ENCODE data around the gene SYT1.
"Not testable (repeated sequence)": the region's sequence is repeated elsewhere in the genome, so short reads cannot be mapped to it uniquely, and the experiment has no call there.

Gene SYT1

DNA sequence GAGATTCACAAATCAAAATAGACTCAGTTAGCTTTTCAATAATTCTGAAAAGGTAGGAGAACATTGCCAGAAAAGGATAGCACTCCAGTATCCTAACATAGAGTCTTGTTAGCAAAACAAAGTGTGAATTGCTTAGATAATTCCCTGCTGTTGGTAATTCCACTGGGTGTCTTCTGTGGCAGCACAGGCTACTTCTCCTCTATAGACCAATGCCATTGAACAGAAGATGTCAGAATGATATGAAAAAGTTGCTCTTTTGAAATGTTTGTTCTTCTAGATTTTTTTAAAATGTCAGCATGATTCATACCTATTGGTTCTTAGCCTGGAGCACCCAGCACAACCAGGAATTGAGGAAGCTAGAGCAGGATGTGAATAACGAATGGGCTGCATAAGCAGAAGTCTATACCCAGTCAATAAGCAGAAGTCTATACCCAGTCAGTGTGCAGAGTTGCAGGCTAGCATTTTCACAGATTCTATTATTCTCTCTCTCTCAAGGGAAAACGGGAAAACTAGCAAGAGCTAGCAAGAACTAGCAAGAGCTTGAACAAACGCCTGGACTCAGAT is 112.8 kb downstream of the SYT1 start:
- DNase-seq, result no peak

DNA sequence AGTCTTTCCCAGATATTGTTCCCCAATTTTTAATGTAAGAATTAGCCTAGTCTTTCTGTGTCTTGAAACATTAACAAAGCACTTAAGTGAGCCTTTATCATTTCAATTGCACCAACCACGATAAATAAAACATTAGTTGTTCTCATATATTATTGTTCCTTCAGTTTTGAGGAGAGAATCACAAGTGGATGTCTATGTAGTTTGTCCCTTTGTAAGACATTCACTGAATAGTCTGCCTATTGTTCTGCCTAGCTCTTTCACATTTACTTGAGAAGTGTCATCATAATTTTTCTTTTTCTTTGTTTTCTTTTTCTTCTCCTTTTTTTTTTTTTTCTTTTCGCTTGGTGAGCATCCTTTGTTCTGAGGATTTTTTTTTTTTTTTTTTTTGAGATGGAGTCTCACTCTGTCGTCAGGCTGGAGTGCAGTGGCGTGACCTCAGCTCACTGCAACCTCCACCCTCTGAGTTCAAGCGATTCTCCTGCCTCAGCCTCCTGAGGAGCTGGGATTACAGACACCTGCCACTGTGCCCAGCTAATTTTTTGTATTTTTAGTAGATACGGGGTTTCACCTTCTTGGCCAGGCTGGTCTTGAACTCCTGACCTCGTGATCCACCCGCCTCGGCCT is 129.7 kb downstream of the SYT1 start:
- DNase-seq, result no peak

DNA sequence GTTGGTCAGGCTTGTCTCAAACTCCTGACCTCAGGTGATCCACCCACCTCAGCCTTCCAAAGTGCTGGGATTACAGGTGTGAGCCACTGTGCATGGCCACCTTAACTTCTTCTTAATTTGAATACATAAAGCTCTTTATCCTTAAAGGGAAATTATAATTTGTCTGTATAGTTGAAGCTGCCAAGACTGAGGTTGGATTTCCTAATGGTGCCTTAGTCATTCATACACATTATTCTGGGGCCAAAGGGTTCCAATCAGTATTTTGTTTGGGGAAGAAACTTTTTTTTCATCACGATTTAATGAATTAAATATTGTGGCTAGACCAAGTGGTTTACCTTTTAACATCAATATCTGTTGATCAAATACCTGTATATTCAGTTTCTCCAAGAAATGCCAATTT is 135.9 kb downstream of the SYT1 start:
- no peak for DNase-seq

DNA sequence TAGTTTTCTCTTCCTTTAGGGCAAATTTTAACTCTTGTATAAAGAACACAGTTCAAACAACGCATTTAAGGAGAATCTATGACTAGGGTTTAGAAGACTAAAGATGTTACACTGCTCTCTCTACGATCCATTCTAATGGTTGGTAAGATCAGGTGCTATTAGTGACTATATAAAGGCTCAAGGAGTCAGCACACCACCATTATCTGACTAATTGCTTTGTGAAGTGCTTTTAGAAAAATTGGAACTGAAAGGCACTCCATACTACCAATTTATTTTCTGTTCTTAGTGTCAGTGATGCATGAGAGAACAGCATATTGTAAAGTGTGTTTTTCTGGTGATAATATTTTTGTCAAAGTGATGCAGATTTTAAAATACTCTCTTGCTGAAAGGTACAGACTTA is 136.8 kb downstream of the SYT1 start:
- DNase-seq, result no peak

DNA sequence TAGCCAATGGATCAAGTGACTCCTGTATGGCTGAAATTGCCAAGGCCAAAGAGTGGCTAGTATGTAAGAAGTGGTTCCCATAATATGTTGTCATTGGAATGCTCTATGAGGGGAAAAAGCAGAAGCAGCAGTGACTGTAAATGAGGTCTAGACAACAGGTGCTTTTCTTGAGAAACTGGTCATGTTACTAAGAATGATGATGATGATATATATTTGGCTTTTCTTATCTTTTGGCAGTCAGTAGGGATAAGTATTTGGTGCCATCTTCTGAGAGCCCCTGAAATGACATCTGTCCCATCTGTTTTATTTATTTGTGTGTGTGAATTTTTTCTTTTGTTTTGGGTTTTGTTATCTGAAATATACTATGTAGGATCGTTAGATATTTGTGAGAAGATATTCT is 141.7 kb downstream of the SYT1 start:
- no peak for DNase-seq

DNA sequence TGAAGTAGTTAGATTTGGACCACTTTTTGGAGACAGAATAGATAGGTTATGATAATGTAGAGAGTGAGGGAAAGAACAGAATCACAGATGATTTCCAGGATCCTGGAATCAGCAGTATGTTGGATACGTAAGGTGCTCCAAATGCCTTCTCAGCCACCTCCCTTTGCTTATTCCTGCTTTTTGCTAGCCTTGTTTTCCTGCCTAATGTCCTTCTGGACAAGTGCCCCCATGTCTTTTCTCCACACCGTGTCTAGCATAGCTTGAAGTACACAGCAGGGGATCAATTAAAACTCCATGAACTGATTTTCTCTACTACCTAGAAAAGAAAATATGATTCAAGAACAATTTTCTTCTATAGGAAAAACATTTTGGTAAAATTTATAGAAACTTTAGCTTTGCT is 144.0 kb downstream of the SYT1 start:
- DNase-seq, result no peak

DNA sequence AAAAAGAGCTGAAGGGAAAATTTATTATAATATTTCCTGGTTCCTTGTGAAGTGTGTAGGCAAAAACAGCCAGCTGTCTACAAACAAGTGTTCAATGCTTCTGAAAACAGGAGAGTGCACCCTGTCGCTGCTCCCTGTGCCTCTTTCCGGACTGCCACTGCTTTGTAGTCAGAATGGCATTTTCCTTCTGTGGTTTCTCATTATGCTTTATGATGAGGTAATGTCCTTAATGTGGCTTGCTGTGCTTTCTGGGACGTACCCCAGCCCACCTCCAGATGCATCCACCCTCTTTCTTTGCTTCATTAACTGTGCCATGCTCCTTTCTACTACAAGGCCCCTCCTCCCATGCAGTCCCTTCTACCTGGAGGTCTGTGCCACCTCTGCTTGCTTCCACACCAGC is 148.1 kb downstream of the SYT1 start:
- no peak for DNase-seq

DNA sequence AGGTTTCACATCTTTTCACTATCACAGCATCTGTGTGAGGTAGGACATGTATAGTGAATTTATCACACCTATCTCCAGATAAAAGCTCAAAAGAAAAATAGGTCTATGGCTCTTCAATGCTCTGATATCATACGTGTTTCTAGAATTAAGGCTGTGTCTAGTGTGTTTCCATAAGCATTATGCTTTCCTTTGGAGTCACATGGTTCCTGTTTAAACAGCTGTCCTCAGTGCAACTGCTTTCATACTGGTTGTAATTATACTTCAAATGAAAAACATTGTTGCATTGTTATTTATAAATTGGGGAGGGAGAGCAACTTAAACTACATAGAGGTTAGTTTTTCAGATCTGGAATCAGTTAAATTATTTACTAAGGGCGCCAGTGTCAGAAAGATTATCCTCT is 151.6 kb downstream of the SYT1 start:
- DNase-seq, result no peak

DNA sequence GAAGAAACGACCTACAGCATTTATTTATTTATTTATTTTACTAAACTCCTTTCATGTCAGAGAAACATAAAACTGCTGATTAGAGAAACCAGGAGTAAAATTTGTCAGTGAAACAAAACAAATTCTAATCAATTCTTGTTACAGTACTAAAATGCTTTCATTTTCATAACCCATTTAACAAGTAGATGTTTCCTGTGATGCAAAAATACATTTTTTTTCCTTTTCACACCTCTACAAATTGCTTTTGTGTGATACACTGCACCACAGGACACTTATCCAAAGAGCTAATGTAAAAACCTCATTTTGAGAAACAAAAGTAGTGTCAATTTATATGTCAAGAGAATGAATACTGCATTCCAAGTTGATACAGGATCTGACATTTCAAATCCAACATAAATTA is 155.1 kb downstream of the SYT1 start:
- no peak for DNase-seq

DNA sequence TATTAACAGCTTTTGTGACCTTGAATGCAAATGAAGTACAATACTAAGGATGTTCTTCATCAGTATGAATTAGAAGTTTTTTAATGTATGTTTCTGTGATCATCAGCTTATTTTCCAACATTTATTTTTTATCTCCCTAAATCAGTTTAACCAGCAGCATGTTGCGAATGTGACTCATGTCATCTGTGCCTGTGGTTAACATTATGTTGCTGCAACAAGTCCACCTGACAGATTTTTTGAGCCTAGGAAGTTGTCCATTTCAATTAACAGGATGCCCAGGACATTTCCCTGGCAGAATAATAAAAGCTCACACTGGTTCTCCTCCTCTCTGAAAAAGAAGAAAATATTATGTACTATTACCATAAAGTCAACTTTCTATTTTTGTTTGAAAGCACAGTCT is 155.5 kb downstream of the SYT1 start:
- no peak for DNase-seq

DNA sequence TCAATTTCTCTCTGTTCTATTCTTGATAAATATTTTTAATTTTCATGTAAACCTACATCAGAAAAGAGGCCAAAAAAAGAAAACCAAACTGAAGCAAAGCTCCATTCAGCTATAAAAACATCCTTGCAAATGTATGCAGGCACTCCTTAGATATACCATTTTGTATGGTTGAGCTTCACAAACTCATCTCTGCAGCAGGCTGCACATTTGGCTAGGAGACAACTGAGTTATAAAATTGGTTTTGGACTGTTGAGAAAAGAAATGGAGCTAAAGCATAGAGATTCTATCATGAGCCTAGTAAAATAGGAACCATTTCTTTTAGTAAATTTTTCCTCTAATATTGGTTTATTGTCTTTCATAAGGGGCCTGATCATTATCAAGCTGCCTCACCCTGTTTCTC is 156.4 kb downstream of the SYT1 start:
- DNase-seq, result no peak

DNA sequence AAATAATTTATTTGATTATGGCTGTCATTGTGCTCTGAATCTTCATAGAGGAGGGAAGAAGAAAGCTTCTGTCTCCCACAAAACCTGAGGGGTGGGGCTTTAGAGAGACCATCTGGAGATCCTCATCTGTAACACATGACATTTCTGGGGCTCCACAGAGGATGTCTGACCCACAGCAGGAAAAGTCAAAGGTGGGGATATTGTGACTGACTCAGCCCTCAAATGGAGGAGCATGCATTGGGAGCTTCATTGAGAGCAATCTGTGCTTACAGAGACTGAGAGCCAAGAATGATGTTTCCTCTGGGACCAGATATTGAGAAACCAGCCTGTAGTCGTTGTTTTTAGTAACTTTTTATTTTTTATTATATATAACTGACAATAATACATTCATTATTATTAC is 158.7 kb downstream of the SYT1 start:
- no peak for DNase-seq

DNA sequence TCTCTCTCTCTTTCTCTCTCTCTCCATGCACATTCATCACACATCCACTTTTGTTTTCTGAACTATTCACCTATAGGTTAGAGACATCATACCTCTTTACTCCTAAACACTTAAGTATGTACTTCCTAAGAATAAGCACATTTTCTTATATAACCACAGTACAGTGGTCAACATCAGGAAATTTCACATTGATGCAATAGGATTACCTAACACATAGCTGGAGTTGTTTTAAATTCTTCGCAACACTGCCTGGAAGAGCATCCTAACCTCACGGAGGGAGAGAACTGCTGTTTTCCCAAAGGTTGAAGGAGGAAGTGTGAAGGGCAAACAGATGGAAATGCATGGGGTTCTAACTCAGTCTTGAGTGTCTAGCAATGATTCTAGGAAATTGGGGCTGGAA is 159.2 kb downstream of the SYT1 start:
- no peak for DNase-seq

DNA sequence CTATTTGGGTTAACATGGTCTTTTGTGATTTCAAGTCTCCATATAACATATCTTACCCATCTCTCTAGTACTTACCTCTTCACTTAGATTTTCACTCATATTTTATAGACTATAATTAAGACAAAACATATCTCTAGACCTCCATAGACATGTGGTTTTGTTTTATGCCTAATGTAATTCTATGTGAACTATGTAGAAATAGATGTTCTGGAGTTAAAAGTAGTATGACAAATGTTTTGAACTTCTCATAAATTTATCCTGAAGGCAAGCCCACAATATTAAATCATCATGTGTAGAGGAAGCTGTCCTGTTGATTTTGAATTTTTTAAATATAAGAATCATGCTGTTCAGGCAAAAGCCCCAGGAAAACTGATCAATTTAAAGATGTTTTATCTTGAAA is 169.2 kb downstream of the SYT1 start:
- no peak for DNase-seq

DNA sequence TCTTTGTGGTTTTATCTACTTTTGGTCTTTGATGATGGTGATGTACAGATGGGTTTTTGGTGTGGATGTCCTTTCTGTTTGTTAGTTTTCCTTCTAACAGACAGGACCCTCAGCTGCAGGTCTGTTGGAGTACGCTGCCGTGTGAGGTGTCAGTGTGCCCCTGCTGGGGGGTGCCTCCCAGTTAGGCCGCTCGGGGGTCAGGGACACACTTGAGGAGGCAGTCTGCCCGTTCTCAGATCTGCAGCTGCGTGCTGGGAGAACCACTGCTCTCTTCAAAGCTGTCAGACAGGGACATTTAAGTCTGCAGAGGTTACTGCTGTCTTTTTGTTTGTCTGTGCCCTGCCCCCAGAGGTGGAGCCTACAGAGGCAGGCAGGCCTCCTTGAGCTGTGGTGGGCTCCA is 180.2 kb downstream of the SYT1 start:
- DNase-seq, result not testable (repeated sequence)

DNA sequence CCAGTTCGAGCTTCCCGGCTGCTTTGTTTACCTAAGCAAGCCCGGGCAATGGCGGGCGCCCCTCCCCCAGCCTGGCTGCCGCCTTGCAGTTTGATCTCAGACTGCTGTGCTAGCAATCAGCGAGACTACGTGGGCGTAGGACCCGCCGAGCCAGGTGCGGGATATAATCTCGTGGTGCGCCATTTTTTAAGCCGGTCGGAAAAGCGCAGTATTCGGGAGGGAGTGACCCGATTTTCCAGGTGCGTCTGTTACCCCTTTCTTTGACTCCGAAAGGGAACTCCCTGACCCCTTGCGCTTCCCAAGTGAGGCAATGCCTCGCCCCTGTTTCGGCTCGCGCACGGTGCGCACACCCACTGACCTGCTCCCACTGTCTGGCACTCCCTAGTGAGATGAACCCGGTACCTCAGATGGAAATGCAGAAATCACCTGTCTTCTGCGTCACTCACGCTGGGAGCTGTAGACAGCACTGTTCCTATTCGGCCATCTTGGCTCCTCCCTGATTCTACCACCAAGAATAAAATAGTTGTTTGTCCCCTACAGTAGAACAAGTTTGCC is 180.7 kb downstream of the SYT1 start:
- DNase-seq, result not testable (repeated sequence)

DNA sequence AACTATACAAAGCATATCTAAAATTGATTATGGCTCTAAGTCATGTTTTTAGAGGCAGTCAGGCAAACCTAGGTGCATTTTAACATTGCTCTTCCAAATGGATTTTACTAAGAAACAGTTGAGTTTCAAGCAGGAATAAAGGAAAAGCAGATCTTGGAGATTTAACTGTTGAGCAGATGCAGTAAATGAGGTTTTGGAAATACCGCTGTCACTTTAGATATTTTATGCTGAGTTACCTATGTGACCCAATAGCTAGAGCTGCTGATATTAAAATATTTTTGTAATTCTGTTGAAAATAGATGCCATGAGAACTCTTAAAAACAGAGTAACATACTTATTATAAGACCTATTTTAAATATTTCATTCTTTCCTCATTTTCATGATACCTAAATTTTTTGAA is 181.4 kb downstream of the SYT1 start:
- no peak for DNase-seq

DNA sequence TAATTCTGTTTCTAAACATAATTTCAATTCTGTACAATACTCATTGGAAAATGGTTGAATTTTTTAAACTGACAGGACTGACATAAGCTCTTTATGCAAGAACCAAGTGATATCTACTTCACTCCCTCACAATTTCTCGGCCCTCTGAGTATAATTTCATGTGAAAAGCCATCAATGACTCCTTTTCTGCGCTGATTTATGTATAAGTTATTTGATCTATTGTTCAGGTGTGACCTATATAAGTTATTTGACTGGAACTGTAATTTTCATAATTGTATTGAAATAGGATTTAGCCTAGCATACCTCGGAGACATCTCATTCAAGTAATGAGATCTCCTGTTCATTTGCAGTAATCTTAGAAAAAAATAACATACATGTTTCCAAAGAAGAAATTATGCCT is 184.4 kb downstream of the SYT1 start:
- no peak for DNase-seq

DNA sequence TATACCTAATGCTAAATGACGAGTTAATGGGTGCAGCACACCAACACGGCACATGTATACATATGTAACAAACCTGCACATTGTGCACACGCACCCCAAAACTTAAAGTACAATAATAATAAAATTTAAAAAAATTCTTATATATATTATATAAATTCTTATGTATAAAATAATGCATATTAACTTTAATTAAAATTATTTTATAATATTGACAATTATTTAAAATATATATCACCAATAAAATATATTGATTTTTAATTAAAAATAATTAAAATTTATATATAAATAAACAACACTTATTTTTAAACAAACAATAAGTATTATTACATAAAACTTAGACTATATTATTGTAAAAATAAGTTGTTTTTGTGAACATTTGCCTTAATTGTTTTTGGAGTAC is 188.8 kb downstream of the SYT1 start:
- no peak for DNase-seq

DNA sequence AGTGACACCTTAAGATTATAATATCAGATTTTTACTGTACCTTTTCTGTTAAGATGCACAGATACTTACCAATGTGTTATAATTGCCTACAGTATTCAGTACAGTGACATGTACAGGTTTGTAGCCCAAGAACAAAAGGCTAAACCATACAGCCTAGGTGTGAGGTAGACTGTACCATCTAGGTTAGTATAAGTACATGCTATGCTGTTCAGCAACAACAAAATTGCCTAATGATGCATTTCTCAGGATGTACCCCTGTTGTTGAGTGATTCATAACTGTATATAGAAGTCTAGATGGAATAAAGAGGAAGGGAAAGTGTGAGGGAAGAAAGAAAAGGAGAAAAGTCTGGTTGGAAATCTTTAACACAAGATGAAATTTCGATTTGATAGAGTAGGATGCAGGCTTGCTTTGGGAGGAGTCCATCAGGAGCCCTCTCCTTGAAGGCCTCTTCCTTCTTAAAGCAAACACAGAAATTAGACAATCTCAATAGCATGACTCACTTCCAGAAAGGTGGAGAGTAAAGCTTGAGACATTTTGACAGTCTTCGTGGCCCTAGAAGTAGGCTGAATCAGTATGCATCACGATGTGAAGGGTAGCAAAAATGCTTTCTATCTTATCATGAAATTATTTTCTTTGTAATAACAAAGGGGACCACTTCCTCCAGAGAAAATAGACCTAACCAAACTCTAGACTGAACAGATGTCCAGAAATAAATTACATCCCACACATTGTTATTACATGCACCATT is 191.5 kb downstream of the SYT1 start:
- DNase-seq, result no peak

DNA sequence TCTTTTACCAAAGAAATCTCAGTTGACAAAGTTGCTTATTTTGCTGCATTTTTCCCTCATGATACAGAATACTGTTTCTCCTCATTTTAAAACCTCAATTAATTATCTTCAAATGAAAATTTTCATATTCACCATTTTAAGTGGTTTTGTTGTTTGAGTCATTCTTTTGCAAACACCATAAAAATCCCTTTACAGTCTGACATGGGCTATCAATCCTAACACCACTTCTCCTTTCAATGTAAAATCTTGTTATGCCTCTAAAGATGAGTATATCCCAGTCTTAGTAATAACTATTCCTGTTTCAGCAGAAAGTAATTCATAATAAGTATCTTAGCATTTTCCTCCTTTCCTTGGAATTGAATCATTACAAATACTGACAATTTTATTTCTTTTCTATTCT is 192.2 kb downstream of the SYT1 start:
- DNase-seq, result no peak

DNA sequence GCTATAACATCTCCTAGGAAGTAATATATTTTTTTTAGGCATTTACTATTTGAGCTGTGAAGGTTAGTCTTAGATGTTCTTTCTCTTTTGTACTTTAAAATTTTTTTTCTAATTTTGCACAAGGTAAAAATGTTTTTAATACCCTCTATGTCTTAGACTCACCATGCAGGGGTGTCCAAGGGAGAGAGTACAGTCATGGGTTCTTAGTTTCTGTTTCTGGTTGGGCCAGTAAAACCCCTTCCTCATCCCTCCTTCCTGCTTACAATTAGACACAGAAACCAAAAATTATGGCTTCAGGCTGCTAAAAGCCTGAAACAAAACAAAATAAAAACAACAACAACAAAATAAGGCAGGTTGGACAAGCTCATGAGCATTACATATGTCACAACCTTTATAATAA is 193.0 kb downstream of the SYT1 start:
- no peak for DNase-seq

DNA sequence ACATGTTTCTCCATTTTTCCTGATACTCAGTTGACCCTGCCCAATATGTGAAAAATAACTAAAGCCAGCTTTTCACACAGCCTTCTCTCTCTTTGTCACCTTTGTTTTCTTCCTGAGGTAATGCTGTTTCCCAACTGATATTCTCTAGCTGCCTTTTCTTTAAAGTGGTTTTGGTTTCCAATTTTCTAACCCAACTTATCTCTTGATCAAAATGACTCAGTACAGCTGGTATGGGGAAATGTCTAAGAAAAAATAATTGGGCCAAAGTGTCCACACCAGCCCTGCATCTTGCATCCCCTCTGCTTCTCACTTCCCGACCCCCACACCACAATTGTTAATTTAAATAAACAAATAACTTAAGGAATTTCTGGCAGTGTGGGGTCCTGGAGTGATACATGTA is 193.8 kb downstream of the SYT1 start:
- DNase-seq, result no peak

DNA sequence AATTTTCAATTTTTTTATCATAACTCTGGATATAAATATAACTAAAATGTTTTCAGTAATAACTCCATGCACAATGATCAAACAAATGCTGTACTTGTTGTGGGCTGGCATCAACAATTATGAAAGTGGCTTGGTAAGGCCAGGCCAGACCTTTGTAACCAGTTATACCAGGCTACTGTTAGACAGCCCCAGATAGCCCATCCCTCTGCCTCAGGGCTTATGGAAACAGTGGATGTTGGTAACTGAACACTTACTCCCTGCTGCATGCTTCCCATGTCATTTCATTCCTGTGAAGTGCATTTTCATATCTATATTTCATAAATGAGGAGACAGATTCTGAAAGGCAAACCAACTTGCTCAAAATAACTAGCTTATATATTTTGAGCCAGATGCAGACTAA is 195.0 kb downstream of the SYT1 start:
- DNase-seq, result no peak

DNA sequence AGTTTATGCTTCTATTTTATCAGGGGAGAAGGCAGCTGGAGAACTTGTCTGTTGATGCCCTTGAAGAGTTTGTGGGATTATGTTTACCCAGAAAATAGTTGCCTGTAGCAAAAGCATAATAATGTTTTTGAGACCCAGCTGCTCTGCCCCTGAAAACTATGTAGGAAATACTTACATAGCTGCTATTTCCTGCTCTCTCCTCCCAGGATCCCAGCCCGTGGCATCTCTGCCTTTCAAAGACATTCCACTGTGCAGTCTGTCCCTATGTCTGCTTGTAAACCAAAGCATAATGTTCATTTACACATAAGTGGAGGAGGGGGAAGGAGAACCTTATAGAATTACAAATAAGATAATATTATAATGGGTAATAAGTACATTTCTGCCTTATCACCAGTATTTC is 198.7 kb downstream of the SYT1 start:
- DNase-seq, result no peak
